GM12891 (cell line): ENCODE data around the gene STXBP6.

ENCODE experiments used
- POLR2A ChIP-seq: IDR thresholded peaks from 2 replicates; pipeline ENCODE4 v1.6.1; 2011; ENCODE audit warnings: low read depth, low read length, control low read depth
- POLR2AphosphoS5 ChIP-seq: IDR thresholded peaks from 2 replicates; pipeline ENCODE4 v1.6.1; 2011; ENCODE audit warnings: low read depth, low read length, control low read depth

- TF ChIP-seq POLR2AphosphoS5 (no peak), POLR2A (no peak)
Measured at GRCh38 chr14:24815543-24815942, 234.4 kb downstream of the STXBP6 start.
